Activated CD8-positive, alpha-beta memory T cell treated with anti-CD3 and anti-CD28 coated beads, Interleukin-2, amount 50 U/mL, for 1 hour (primary cell): ENCODE results near the gene PHACTR2.
"Not testable (repeated sequence)": the region's sequence is repeated elsewhere in the genome, so short reads cannot be mapped to it uniquely, and the experiment has no call there.

Source experiments
- DNase-seq: peaks from one replicate; pipeline ENCODE4 v3.0.0-alpha.2; 2020; ENCODE audit errors: extremely low read depth

PHACTR2 gene

DNA sequence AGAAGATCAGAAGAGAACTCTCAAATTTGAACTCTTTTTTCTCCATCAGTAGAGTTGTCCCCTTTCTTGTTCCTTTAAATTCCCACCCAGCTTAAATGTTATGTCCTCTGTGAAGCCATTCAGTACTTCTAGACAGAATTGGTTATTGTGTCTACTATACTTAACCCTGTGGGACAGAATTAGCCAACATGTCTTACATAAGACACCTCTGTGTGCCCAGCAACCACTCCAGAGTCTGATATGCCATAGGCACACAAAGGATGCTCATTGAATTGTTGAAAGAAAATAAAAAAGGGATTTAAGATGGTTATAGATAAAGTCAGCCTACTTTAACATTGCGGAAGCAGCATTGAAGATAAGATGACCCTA lies 88.4 kb downstream of the PHACTR2 start:
- DNase-seq = no peak

DNA sequence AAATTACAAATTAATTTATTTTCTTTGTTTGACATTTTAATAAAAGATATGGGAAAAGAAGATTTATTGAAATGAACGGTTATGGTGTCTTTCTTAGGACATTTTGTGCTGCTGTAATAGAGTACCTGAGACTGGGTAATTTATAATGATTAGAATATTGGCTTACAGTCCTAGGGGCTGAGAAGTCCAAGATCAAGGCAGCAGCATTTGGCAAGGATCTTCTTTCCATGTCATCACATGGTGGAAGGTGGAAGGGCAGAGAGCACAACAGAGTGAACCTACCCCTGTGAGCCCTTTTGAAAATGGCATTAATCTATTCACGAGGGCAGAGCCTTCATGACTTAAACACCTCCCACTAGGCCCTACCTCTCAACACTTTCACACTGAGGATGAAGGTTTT lies 89.7 kb downstream of the PHACTR2 start:
- no peak for DNase-seq

DNA sequence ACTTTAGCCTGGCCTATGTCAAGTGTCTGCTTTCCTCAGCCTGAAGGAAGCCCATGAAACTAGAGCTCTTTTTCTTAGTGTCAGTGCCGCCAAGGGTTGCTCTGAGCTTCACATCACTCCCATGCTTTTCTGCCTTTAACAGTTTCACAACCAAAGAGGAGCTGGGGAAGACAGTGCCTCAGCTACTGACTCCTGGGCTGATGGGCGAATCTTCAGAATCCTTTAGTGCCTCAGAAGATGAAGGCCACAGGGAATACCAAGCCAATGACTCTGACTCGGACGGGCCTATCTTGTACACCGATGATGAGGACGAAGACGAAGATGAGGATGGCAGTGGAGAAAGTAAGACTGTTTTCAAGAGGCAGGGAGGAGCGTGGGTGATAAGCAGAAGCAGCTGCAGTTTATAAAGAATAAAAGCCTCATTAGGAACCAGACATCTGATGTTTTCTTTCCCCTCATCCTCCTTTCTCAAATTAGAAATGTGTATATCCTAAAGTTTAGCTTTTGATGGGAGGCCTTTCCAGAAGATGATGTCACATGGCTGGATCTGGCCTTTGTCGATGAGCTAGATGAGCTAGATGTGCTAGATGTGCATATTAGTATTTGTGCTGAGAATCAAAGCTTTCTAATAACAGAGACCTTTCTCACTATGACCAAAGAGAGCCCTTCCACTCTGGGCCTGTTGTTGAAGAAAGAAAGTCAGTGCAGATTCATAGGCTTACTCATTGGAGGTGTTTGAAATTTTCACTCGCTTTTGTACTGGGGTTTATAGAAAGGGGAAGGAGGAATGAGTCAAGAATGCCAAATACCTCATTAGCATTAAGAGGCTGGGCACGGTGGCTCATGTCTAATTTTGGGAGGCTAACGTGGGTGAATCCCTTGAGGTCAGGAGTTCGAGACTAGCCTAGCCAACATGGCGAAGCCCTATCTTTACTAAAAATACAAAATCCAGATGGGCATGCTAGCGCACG lies 94.6 kb downstream of the PHACTR2 start:
- DNase-seq = no peak

DNA sequence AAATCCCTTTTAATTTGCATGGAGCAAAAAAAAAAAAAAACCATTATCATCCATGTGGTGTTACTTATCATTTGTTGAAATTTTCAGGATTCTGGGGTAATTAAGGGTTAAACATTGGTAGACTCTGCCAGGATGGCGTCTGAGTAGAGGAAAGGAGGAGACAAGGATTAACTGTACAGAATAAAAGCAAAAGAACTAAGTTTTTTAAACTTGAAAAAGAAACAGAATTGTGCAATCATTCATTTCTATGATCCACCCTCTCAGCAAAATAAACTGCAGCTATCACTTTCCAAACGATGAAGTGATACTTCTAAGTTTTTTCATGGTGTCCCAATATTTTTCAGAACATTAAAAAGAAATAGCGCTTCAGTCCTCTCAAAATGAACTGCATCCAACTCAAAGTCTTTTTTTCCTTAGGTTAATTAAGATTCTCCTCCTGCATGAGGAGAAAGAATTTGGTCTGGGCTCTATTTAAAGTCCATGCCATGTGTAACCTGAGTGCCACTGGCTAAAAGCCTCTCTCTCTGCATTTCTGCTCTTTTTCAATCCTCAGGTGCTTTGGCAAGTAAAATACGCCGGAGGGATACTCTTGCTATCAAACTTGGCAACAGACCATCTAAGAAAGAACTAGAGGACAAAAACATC lies 95.9 kb downstream of the PHACTR2 start:
- no peak for DNase-seq

DNA sequence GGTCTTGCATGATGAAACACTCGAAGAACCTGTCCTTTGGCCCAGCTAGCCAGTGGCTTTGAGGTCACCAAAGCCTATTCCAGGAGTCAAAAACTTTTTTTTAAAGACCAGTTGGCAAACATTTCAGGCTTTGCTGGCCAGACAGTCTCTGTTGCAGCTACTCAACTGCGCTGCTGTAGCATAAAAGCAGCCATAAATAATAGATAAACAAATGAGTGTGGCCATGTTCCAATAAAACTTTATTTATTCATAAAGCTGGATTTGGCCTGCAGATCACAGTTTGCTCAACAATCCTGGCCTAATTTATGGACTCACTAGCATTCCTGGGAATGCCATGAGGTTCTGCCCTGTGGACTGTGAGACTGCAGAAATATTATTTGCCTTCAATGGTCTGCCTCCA lies 96.6 kb downstream of the PHACTR2 start:
- no peak for DNase-seq

DNA sequence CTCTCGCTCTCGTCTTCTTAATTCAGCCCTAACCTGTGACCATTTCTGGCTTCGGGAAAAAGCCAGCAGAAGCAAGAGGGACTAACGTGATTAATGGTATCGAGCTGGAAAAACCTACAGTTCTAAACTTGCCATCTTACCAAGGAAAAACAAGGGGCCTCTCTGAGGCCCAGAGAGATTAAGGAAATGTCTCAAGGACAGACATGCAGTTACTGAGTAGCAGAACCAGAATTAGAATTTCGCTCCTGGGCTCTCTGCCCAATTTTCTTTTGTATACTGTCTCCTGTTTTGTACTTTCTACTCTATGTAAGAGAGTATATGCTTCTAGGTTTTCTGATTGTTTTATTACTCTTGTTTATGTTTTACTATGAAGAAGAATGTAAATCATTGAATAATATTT lies 97.6 kb downstream of the PHACTR2 start:
- DNase-seq = no peak

DNA sequence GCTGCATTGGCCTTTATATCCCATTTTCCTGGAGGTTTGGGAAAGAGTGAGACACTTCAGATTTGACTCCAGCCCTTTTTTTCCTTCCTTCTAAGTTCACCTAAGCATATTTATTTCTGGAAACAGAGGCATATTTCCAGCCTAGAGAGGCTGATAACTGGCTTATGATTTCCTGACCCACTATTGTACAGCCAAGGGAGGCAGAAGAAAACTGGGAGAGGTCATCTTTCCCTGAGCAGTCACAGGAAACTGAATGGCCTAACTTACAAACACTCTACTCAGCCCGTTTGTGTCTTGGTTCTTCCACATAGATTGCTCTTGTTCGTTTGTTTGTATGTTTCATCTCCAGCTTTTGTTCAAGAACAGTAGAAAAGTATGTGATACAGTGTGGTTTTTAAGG lies 101.2 kb downstream of the PHACTR2 start:
- no peak for DNase-seq

DNA sequence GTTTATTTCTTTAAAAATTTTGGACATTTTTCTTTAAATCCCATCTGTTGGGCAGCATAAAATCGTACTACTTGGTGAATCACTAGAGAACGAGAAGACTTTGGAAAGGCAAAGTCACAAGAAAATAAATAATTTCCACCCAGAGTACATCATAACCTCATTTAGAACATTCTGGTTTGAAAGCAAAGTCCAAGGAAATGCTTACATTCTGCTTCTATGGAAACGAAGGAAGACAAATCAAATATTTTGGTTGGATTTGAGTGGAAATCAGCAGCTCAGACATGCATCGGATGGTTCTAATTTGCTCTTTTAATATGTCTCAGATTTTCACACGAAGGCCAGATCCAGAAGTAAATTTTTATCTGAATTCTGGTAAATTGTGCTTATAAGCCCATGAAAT lies 104.7 kb downstream of the PHACTR2 start:
- DNase-seq = no peak

DNA sequence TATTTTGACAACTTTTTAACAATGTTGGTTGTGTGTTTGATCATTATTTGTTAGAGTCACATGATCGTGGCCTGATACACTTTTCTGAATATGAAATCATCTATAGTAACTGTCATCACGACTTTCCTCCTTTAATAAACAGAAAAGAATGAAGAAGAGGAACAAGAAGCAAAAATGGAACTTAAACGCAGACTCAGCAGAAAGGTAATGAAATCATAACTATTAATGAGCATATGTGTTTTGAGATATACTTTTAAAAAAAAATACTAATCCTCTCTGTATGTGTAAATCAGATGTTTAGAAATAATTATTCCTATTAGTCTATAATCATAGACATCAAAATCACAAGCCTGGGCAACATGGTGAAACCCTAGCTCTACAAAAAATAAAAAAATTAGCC lies 105.3 kb downstream of the PHACTR2 start:
- no peak for DNase-seq

DNA sequence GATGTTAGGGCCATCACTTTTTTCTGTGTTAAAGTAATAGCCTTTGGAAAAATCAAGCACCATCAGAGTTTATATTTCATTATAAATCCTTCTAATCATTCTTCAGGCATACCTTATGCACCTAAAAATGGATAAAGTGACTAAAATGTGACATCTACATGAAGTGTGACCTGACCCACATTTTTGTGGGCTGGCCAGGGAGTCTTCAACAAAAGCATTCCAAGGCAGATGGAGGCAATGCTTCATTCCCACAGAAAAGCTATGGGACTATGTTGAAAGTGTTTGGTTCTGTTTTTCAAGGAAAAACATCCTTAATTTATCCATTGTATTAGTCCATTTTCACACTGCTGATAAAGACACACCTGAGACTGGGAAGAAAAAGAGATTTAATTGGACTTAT lies 106.6 kb downstream of the PHACTR2 start:
- no peak for DNase-seq

DNA sequence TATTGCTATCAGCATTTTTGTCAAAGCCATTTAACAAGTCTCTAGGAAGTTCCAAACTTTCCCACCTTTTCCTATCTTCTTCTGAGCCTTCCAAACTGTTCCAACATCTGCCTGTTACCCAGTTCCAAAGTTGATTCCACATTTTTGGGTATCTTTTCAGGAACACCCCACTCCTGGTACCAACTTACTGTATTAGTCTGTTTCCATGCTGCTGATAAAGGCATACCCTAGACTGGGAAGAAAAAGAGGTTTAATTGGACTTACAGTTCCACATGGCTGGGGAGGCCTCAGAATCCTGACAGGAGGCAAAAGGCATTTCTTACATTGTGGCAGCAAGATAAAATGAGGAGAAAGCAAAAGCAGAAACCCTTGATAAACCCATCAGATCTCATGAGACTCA lies 108.6 kb downstream of the PHACTR2 start:
- DNase-seq = not testable (repeated sequence)

DNA sequence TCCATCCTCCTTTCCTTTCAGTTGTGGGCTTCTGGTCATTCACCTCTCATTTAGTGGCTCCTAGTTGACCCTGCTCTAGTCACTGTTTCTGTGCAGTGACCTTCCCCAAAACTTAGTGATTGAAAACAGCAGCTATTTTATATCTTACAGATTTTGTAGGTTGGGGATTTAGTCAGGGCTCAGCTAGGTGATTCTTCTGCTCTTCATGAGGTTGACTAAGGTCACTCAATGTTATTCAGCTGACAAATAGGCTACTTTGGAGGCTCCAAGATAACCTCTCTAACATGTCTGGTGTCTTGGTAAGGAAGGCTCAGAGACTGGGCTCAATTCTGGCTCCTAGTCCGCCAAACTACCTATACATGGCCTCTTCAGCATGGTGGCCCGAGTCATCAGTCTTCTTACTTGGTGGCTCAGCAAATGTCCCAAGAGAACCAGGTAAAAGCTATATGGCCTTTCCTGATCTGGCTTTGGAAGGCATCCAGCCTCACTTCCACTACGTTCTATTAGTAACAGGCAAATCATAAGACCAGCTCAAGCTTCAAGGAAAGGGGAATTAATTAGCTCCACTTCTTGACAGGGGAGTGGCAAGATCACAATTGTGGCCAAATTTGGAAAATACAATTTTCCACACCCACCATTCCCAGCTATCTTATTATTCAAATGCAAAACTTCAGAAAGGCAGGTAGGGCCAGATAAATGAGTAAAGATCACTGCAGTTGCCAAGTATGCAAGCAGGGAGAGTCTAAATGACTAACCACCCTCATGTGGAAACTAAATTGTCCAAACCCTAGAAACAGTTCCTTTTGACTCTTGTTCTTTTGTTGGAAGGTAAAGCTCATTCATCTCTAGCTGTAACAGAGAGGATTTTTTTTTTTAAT lies 114.9 kb downstream of the PHACTR2 start:
- DNase-seq = no peak

DNA sequence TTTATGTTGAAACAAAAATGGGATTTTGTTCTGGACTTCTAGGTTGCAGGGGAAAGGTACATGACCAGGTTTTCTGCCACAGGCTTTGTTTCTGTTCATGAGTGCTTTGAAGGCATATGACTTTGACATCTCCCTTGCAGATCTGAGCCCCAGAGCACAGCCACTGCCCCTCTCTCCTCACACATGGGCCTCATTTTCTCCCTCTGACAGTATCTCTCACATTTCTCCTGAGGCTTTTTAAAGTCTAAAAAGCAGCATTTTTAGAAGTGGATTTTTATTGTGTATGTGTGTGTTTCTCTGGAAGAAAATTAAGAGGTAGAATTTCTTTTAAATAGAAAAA lies 115.5 kb downstream of the PHACTR2 start:
- no peak for DNase-seq

DNA sequence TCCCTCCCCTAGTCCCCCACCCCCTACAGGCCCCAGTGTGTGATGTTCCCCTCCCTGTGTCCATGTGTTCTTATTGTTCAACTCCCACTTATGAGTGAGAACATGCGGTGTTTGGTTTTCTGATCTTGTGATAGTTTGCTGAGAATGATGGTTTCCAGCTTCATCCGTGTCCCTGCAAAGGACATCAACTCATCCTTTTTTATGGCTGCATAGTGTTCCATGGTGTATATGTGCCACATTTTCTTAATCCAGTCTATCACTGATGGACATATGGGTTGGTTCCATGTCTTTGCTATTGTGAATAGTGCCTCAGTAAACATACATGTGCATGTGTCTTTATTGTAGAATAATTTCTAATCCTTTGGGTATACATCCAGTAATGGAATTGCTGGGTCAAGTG lies 118.8 kb downstream of the PHACTR2 start:
- DNase-seq = not testable (repeated sequence)

DNA sequence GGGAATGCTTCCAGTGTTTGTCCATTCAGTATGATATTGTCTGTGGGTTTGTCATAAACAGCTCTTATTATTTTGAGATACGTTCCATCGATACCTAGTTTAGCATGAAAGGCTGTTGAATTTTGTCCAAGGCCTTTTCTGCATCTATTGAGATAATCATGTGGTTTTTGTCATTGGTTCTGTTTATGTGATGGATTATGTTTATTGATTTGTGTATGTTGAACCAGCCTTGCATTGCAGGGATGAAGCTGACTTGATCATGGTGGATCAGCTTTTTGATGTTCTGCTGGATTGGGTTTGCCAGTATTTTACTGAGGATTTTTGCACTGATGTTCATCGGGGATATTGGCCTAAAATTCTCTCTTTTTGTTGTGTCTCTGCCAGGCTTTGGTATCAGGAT lies 120.7 kb downstream of the PHACTR2 start:
- not testable (repeated sequence) for DNase-seq

DNA sequence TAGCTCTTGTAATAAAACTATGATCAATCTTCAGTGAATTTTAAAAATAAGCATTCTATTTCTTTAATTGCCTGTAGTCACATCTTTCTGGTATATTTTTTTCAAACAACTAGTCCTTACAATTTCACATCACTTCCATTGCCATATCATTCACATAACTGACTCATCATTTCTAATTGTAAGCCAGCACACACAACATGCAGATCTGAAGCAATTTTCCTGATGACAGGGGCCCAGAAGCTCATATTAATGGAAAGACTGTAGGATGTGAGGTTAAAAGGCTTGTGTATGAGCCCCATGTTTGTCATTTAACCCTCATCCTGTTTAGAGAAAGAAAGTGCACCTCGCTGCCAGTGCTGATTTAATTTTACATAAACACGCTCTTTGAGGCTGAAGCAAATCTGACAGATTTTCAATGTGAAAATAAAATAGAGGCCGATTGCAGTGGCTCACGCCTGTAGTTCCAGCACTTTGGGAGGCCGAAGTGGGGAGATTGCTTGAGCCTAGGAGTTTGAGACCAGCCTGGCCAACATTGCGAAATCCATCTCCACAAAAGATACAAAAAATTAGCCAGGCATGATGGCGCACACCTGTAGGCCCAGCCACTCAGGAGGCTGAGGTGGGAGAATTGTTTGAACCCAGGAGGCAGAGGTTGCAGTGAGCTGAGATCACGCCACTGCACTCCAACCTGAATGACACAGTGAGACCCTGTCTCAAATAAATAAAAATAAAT lies 125.2 kb downstream of the PHACTR2 start:
- no peak for DNase-seq

DNA sequence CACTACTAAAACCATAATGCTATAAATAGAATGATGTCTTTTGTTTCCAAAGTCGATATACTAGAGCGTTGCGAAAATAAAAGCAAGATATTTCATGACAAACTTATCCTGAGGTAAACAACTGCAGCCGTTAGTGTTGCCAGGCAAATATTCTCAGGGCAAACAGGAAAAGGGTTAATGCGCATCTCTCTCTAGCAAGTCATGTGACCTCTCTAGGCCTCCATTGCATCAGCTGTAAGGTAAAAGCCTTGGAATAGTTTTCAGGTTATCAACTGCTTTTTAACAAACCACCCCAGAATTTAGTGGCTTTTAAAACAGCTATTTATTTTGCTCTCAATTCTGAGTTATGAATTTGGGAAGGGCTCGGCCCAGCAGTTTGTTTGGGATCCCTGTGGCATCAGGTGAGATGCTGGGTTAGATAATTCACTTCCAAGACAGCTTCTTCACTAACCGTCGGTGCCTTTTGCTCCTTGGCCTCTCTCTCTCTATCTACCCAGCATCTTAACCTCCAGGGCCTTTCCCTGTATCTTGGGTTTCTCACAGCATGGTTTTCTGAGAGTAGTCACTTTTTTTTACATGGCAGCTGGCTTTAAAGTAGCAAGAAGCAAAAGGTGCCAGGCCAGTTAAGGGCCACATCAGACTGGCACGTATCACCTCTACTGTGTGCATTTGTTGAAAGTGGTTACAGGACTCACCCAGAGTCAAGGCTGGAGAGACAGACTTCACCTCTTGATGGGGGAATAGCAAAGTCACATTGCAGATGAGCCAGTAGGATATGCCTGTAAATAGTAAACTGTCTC lies 126.2 kb downstream of the PHACTR2 start:
- no peak for DNase-seq

DNA sequence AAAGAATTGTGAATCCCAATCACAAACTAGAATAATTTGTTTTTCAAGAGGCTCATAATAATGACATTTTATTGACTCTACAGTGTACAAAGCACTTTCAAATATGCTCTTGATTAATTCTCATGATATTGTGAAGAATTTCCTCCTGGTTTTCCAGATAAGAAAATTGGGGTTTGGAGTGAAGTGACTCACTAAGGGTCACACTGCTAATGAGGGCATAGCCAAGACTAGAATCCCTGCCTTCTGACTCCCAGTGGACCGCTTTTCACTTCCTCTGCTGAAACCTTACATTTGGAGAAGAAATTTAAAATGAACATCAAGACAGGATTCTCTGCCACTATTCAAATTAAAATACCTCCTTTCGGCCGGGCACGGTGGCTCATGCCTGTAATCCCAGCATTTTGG lies 127.1 kb downstream of the PHACTR2 start:
- DNase-seq = no peak

DNA sequence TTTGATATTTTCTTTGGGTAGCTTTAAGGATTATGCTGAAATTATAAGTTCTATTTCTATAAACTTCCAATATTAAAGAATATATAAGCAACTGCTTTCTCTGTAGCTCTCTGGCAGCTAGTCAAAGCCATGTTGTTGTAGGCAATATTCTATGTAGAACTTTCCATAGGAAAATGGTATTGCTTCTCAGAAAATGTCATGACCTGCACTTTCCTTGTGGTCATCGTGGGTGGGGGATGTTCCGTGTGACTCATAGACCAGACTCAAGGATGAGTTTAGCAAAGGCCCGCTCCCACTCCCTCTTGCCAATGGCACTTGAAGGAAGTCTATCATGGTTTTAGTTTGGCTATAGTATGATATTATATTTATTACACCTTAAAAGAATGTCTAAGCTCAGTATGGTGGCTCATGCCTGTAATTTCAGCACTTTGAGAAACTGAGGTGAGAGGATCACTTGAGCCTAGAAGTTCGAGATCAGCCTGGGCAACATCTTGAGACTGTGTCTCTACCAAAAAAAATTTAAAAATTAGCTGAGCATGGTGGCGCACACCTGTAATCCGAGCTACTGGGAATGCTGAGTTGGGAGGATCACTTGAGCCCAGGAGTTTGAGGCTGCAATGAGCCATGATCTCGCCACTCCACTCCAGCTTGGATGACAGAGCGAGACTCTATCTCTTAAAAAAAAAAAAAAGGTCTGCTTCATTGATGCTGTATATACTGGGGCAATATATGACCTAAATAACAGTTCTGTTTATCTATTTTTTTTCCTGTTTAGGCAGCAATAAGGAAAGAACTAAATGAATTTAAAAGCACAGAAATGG lies 128.7 kb downstream of the PHACTR2 start:
- no peak for DNase-seq
